Activated effector memory CD4-positive, alpha-beta T cell treated with anti-CD3 and anti-CD28 coated beads, Interleukin-2, amount 50 U/mL, for 16 hours (primary cell): ENCODE data around the gene ADGRB2.

ENCODE experiments used
- DNase-seq: peaks from one replicate; pipeline ENCODE4 v3.0.0-alpha.2; 2020

The ADGRB2 gene

DNA sequence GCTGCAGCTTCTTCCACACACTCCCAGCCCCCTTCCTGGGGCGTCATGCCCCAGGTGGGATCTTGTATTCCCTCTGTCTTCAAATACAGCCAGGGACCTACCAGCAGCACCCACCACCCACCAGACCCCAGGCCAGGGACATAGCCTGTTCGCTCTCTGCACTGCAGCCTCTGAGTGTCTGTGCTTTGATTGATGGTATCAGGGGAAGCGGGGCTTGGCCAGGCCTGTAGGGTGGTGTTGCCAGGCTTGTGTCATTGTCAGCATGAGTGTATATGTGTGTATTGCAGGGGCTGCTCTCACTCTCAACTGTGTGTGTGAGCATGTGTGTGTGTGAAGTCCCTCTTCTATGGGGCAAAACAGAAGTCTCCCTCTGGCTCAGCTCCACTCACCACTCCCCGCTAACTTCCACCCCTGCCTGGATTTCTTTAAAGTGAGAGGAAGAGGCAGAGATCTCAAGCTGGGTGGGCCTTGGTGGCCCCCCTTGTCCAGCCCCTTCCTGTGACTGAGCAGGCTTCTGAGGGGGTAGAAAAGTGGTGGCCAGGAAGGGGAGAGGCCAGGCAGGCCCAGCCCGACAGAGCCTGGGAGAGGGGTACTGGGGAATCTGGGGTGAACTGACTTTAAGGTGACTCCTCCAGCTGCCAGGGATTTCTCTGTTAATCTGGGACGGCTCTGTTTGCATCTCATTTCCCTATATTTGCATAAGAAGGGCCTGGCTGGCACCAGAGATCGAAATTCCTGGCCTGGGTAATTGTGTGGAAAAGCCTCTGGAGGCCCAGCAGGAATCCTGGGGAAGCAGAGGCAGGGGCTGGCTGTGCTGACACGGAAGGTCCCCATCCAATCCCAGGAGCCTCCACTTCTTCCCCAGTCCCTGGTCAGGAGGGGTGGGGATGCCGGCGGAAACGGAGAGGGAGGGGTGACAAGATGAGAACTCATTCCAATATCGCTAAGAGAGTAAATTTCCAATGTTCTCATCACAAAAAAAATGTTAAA, 18.6 kb upstream of the ADGRB2 start:
- DNase-seq, result no peak

- no peak for DNase-seq
Observed at GRCh38 chr1:31781756-31782371, 17.7 kb upstream of the ADGRB2 start.

- no peak for DNase-seq
Observed at GRCh38 chr1:31781138-31781755, 17.1 kb upstream of the ADGRB2 start.

DNA sequence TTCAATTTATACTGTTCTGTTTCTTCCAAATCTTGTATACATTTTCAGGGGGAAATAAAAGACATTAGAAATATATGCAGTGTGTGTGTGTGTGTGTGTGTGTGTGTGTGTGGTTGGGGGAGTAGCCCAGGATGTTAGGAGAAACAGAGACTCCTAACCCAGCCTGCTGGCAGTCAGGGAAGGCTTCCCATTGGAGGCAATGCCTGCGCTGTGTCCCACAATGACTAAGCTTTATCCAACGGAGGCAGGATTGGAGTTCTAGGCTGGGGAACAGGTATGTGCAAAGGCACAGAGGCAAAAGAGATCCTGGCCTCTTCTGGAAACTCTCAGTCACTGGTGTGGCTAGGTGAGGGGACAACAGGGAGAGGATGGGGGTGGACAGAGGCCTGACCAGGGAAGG, 16.5 kb upstream of the ADGRB2 start:
- DNase-seq, result no peak

GRCh38 chr1:31779687-31780086, 15.5 kb upstream of the ADGRB2 start:
- DNase-seq, result no peak

DNA sequence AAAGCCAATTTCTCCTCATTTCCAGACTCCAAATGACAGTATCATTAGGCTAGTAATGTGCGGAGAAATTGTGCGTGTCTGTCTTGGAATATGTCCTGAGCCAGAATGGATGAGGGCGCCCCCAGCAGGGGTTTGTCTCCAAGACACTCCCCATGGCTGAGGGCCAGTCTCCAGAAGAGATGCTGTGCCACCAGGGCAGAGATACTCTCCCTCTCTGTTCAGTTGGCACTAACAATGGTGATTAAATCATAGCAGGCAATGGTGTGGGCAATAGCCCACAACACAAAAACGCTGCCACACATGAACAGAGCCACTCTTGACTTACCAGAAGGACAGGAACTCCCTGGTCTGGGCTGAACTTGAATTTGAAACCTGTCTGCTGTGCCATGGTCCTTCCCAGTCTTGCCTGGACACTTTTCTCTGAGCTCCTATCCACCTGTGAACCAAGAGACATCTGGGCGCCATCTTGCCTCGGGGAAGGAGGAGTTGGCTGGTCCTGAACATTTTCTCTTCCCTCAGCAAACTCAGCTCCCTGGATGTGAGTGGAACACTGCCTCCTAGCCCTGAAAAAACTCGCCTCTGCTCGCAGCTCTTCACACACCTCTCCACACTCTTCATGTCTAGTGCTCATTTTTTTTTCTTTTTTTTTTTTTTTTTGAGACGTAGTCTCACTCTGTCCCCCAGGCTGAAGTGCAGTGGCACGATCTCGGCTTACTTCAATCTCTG, 14.8 kb upstream of the ADGRB2 start:
- DNase-seq, result no peak

- DNase-seq, result no peak
Observed at GRCh38 chr1:31776516-31776915, 12.4 kb upstream of the ADGRB2 start.

GRCh38 chr1:31776032-31776431, 11.9 kb upstream of the ADGRB2 start:
- DNase-seq, result no peak

DNA sequence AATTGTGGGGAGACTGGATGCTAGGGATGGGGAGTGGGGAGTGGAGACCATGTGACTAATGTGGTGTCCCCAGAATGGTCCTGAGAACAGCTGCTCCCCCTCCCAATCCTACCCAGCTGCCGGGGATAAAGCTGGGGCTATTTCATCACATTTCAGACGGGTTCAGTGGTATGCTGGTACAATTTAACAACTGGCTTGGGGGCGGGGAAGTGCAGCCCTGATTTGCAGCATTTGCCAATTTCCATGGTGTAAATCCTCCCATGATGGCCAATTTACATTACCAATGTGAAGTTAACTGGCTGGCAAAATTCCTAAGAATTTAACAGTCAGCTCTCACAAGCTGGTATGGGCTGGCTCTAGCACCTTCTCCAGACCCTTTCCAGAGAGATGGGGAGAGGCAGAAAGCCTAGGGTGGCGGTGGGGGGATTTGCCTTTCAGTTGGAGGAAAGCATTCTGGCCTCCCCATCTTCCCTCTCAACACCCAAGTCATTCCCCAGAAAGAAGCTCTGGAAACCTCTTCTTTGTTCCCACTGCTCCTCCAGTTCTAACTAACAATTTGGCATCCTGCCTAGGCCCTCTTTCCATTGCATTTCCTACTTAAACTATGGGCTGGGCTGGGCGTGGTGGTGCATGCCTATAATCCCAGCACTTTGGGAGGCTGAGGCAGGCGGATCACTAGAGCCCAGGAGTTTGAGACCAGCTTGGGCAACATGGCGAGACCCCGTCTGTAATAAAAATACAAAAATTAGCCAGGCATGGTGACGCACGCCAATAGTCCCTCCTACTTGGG, 11.3 kb upstream of the ADGRB2 start:
- DNase-seq, result no peak

GRCh38 chr1:31774495-31774894, 10.4 kb upstream of the ADGRB2 start:
- no peak for DNase-seq

GRCh38 chr1:31773861-31774260, 9.7 kb upstream of the ADGRB2 start:
- no peak for DNase-seq

GRCh38 chr1:31772669-31773248, 8.6 kb upstream of the ADGRB2 start:
- no peak for DNase-seq

- peak; percentile 81 for DNase-seq
Observed at GRCh38 chr1:31771891-31772668, 7.9 kb upstream of the ADGRB2 start.

DNA sequence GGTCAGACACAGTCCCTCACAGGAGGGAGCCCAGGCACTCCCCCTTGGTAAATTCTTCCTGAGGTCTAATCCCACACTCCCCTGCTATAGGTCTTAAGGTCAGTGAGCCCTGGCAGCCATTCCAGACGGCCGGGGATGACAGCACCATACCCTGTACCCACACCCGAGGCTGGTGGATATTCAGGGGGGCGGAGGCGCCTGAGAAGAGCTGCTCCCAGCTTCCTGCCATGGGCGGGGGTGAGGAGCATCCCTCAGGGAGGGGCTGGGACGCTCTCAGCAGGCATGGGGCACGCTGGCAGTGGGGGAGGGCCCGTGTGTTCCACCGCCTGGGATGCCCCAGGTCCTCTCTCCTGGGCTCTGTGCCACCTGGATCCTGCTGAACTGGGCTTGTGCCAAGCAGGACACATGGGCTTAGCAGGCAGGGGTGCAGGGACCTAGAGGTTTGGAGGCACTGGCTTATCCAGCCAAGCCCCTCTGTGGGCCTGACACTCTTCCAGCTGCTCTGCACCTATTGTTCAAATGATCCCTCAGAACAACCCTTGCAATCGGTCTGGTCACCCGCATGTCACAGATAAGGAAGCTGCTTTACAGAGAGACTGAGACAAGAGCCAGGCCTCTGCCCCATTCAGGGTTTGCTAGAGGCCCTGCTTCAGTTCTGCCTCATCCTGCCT, 5.7 kb upstream of the ADGRB2 start:
- no peak for DNase-seq

DNA sequence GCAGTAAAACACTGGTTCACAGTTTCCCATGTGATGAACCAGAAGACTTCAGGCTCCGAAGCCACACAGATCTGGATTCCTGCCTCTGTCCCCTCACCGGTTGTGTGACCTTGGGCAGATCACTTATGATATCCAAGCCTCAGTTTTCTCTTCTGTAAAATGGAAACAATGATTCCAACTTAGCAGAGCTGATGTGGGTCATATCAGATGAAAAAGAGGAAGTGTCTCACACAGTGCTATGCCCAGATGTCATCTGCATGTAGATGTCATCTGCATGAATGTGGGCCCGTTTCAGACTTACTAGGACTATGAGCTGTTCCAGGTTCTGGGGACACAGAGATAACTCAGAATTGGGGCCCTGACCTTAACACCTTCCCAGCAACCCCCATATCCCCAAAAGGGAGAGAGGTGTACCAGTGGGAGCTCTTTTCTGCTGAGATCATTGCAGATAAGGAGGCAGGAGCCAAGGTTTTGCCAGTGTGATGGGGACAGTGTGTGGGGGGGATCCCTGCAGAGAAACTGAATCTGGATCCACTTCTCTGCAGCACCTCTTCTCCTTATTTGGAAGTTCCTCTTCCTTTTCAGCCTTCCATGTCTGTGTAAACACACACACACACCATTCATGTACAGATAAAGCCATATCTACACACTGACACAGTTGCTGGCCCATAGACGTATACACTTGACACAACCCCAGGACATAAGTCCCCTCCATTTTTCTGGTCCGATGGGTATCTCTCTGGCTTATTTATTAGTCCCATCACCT, 5.0 kb upstream of the ADGRB2 start:
- no peak for DNase-seq

GRCh38 chr1:31768407-31768907, 4.3 kb upstream of the ADGRB2 start:
- DNase-seq, result no peak

DNA sequence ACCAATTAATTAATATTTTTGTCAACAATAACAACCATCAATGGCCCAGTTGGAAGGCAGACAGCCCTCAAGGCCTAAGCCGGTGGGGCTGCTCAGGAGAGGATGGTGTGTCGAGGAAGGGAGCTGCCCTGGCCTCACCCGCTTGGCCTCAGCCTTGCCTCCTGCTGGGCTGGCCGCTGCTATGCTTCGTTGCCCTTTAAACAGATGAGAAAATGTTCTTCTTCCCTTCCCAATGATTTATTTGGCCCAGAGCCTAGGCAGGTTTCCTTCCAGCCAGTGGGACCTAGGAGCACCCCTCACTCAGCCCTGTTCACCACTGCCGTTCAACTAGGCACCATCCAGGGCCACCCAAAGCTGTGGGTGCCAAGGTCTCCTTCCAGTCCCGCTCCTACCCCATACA, 3.1 kb upstream of the ADGRB2 start:
- DNase-seq, result no peak

DNA sequence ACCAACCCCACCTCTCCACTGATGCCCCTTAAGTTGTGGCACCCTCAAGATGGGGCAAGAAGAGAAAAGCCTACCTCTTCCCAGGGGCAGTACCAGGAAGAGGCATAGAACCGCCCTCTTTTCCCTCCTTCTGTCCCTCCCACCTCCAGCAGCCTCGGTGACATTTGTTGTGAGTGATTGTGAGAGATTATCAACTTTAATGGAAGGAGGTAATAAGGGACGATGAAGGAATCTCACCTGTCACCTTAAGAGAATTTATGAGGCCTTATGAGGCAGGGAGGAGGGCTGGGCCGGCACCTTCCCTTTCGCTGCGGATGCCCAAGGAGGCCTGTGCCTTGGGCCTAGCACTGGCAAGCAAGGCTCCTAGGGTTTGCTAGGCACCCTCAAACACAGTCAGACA, 1.4 kb upstream of the ADGRB2 start:
- DNase-seq, result no peak

DNA sequence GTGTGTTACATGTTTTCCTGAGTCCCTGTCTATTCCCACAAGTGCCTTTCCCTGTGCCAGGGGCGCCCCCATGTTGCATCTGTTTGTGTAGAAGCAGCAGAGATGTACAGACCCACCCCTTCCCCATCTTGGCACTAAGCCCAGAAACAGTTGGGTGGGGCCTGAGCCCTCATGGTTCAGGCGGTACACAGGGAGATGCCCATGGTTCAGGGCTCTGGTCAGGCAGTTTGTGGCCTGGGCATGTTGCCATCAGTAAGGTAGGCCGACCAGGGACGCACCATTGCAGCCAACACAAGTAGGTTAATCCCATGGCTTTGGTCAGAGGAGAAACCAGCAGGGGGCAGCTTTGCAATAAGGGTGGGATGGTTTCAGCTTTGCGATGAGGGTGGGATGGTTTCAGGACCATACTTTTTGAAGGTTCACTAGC, 914 bp upstream of the ADGRB2 start:
- no peak for DNase-seq
